PC-9 (cell line): Measurements from ENCODE around the gene ARID2. TPM values are rescaled to one million over a fixed set of nuclear protein-coding genes. Genes with fewer than 3 reads are reported as not detected.

ENCODE experiments used
- BruUV-seq: library from RNA; stranded (reverse); fragments of 400-500 nt; replicated peaks from 2 replicates; lab custom pipeline; 2021; lab: Mats Ljungman, UMichigan
- CTCF ChIA-PET: fragments of 300-600 bp; sonication (Branson Sonifier 250); formaldehyde crosslinking; loops from one replicate; lab custom pipeline; 2022; ENCODE audit warnings: antibody characterized with exemption; lab: Charles Lee
- POLR2A ChIA-PET: fragments of 300-600 bp; sonication (Branson Sonifier 250); formaldehyde crosslinking; loops from one replicate; lab custom pipeline; 2022; ENCODE audit warnings: antibody characterized with exemption; ENCODE audit not compliant: unreplicated experiment; lab: Charles Lee
- DNase-seq, 2 experiments: peaks; one replicate each; pipeline versions ENCODE4 v3.0.0 to v3.0.0-alpha.2; 2015 to 2022; ENCODE audit warnings: mixed read lengths in 1 of 2
- H2AFZ ChIP-seq: fragments of 200-600 bp; sonication (generic); 2 replicates; pipeline ENCODE4 v1.8.1; 2017; ENCODE audit warnings: antibody characterized with exemption
- H3F3A ChIP-seq: fragments of 200-600 bp; sonication (generic); 2 replicates; pipeline ENCODE4 v1.8.1; 2017; ENCODE audit warnings: antibody characterized with exemption, mild to moderate bottlenecking, low read depth; ENCODE audit not compliant: insufficient read depth
- H3K27ac ChIP-seq: fragments of 200-600 bp; sonication (generic); 2 replicates; pipeline ENCODE4 v1.6.1; 2016; ENCODE audit warnings: mixed run types
- H3K27me3 ChIP-seq: fragments of 200-600 bp; sonication (generic); 2 replicates; pipeline ENCODE4 v1.6.1; 2016; ENCODE audit warnings: low read depth, mixed run types; ENCODE audit not compliant: insufficient read depth
- H3K36me3 ChIP-seq: fragments of 200-600 bp; sonication (generic); 2 replicates; pipeline ENCODE4 v1.6.1; 2016; ENCODE audit warnings: low read depth, mixed run types
- H3K4me1 ChIP-seq: fragments of 200-600 bp; sonication (generic); replicated peaks from 2 replicates; pipeline ENCODE4 v1.6.1; 2016; ENCODE audit warnings: mixed run types; ENCODE audit not compliant: insufficient read depth
- H3K4me2 ChIP-seq: fragments of 200-600 bp; sonication (generic); 2 replicates; pipeline ENCODE4 v1.6.1; 2017; ENCODE audit warnings: mixed run types
- H3K4me3 ChIP-seq: fragments of 200-600 bp; sonication (generic); 2 replicates; pipeline ENCODE4 v1.6.1; 2016; ENCODE audit warnings: mixed run types
- H3K79me2 ChIP-seq: fragments of 200-600 bp; sonication (generic); 2 replicates; pipeline ENCODE4 v1.6.1; 2017; ENCODE audit warnings: low read depth, mixed run types
- H3K9me2 ChIP-seq: fragments of 200-600 bp; sonication (generic); 2 replicates; pipeline ENCODE4 v1.8.1; 2017; ENCODE audit warnings: mild to moderate bottlenecking; ENCODE audit not compliant: insufficient read depth
- H3K9me3 ChIP-seq: fragments of 200-600 bp; sonication (generic); 2 replicates; pipeline ENCODE4 v1.8.1; 2016; ENCODE audit warnings: low read depth; ENCODE audit not compliant: insufficient read depth
- H4K20me1 ChIP-seq: fragments of 200-600 bp; sonication (generic); 2 replicates; pipeline ENCODE4 v1.8.1; 2017; ENCODE audit not compliant: insufficient read depth
- CTCF ChIP-seq: fragments of 200-600 bp; sonication (generic); conservative IDR thresholded peaks from 2 replicates; pipeline ENCODE4 v1.6.1; 2017; ENCODE audit warnings: mixed run types, antibody characterized with exemption, mild to moderate bottlenecking, moderate library complexity
- EZH2 ChIP-seq: fragments of 200-600 bp; sonication (generic); IDR thresholded peaks from 2 replicates; pipeline ENCODE4 v1.8.0; 2017; ENCODE audit warnings: antibody characterized with exemption, low read depth
- intact Hi-C: fragments of 100-400 bp; cut with micrococcal nuclease; formaldehyde crosslinking; loops from one replicate; pipeline ENCODE4 v1.10.0; 2022; ENCODE audit not compliant: unreplicated experiment
- total RNA-seq: library from RNA; stranded (reverse); gene quantifications from 2 replicates; pipeline ENCODE4 v1.2.3, GENCODE V29; 2021

Gene ARID2
- total RNA-seq, 1 experiment from 2014 or later: 24.6 TPM

GRCh38 chr12:45913631-45914030 lies 184.1 kb downstream of the ARID2 start:
- DNase-seq: no peak
- Histone ChIP-seq H3F3A (peaks cover 8% of the 10 kb centered on the region; the same call in 1 of the 2 replicates), H4K20me1 (no peaks in the 10 kb centered on the region), H3K36me3 (no peaks in the 10 kb centered on the region), H3K79me2 (no peaks in the 10 kb centered on the region), H3K27me3 (no peaks in the 10 kb centered on the region), H3K4me2 (no peak overlapping the region), H3K4me1 (no peaks in the 10 kb centered on the region), H3K27ac (no peak overlapping the region), H3K9me3 (no peaks in the 10 kb centered on the region), H3K4me3 (no peak overlapping the region), H3K9me2 (no peaks in the 10 kb centered on the region), H2AFZ (no peak overlapping the region)
- POLR2A ChIA-PET: no interaction called here
- CTCF ChIA-PET: no interaction called here
- no TSS peak for BruUV-seq
- no peak for TF ChIP-seq CTCF
- no peak for TF ChIP-seq EZH2
- intact Hi-C loops: no loop called here

DNA sequence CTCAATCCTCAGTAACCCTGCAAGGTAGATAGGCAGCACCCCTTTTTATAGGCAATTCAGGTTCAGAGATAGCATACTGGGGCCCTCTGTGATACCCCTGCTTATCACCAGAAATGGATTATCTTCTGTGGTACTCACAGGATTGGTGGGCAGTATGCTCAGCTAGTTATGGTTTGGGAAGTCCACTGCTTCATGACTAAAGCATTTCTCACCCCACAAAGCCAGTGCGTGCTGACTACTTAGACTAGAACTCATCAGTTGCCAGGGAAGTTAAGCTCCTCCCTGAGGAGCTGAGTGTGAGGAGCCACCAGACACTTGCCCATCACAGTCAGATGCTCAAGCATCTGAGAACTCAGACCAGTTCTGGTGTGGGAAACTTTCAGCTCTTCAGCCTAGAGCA lies 184.6 kb downstream of the ARID2 start:
- no peaks in the 10 kb centered on the region for H3K36me3 ChIP-seq
- intact Hi-C loops: no loop called here
- no peaks in the 10 kb centered on the region for H3K79me2 ChIP-seq
- no peak overlapping the region for H3K27ac ChIP-seq
- CTCF ChIA-PET: no interaction called here
- POLR2A ChIA-PET: no interaction called here
- BruUV-seq: no TSS peak
- H3F3A ChIP-seq: peaks cover 8% of the 10 kb centered on the region; the same call in 1 of the 2 replicates
- no peaks in the 10 kb centered on the region for H3K27me3 ChIP-seq
- no peaks in the 10 kb centered on the region for H4K20me1 ChIP-seq
- H3K9me3 ChIP-seq: no peaks in the 10 kb centered on the region
- no peaks in the 10 kb centered on the region for H3K9me2 ChIP-seq
- no peak overlapping the region for H3K4me2 ChIP-seq
- no peak overlapping the region for H3K4me3 ChIP-seq
- TF ChIP-seq CTCF: no peak
- TF ChIP-seq EZH2: no peak
- no peak for DNase-seq
- no peak overlapping the region for H2AFZ ChIP-seq
- H3K4me1 ChIP-seq: no peaks in the 10 kb centered on the region

- CTCF ChIA-PET: no interaction called here
- no TSS peak for BruUV-seq
These were observed 185.9 kb downstream of the ARID2 start for GRCh38 chr12:45915405-45915804.

More at GRCh38 chr12:45915405-45915804, 185.9 kb downstream of the ARID2 start:
- H3K4me1 ChIP-seq: no peaks in the 10 kb centered on the region
- no peaks in the 10 kb centered on the region for H3K9me3 ChIP-seq
- DNase-seq: no peak
- intact Hi-C loops: no loop called here
- H3F3A ChIP-seq: peaks cover 8% of the 10 kb centered on the region; the same call in 1 of the 2 replicates
- H3K27me3 ChIP-seq: no peaks in the 10 kb centered on the region
- no peak for TF ChIP-seq CTCF
- no peak for TF ChIP-seq EZH2
- POLR2A ChIA-PET: no interaction called here
- no peaks in the 10 kb centered on the region for H4K20me1 ChIP-seq
- H3K36me3 ChIP-seq: no peaks in the 10 kb centered on the region
- no peaks in the 10 kb centered on the region for H3K9me2 ChIP-seq
- H3K4me2 ChIP-seq: no peak overlapping the region
- no peak overlapping the region for H3K27ac ChIP-seq
- H3K4me3 ChIP-seq: no peak overlapping the region
- H3K79me2 ChIP-seq: no peaks in the 10 kb centered on the region
- H2AFZ ChIP-seq: no peak overlapping the region
